ENCODE results near the gene YAP1.

YAP1 gene

DNA sequence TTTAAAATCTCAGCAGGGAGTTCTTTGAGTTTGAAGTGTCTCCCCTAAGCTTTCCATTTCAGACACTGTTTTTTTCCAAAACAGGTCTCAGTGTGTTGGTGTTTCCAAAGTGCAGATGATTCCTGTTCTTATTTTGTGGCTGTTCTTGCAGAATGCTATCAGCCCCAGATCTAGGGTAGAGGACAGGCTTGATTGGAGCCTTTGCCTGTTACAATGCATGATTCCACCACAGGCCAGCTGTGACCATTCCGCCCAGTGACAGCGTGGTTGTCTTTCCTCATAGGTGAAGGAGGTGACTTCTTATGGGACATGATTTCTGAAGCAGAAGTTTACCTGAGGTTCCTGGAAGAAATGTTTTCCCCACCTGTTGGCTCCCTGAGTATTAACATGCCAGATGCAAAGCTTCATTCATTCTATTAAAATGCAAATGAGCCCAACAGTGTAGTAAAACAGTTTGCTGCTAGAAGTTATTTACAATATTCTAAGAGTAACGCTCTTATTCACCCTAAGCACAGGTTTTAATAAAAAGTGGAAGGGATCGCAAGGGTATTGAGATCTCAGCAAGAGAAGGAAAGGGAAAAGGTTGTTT lies 170.1 kb downstream of the YAP1 start:
- no peak for DNase-seq (ENCODE audit: low spot score)
